ENCODE data around the gene ITPK1.

- TF ChIP-seq POLR2A (IDR thresholded peaks at IDR 0.05; ENCODE audit: low read depth, low read length) (no peak), CTCF (IDR thresholded peaks at IDR 0.05; ENCODE audit: extremely low read depth in 1 of 2, insufficient read depth in 1 of 2, low read depth in 1 of 2, low read length in 2 of 2) (no peak), POLR2AphosphoS5 (IDR thresholded peaks at IDR 0.05; ENCODE audit: insufficient read depth, low read depth, low read length) (no peak), FOS (IDR thresholded peaks at IDR 0.05; ENCODE audit: borderline replicate concordance, insufficient read depth, low read length) (no peak), JUN (IDR thresholded peaks at IDR 0.05; ENCODE audit: borderline replicate concordance, insufficient read depth, insufficient read length, low read depth) (no peak)
These were observed 145.5 kb downstream of the ITPK1 start for GRCh38 chr14:92970271-92970670.
